K562 (cell line): ENCODE results near the gene SRD5A1. TPM values are rescaled to one million over a fixed set of nuclear protein-coding genes. Genes with fewer than 3 reads are reported as not detected.

ENCODE experiments used
- NRF1 ChIP-seq, 2 experiments: fragments of 450-650 bp; IDR thresholded peaks in 1 of 2; conservative IDR thresholded peaks in 1 of 2; 2 replicates each; pipeline ENCODE4 v1.6.1; 2014; ENCODE audit warnings: mild to moderate bottlenecking in 2 of 2
- YY1 ChIP-seq, 3 experiments: IDR thresholded peaks; 2 replicates each; pipeline ENCODE4 v1.6.1; 2011; ENCODE audit warnings: low read length in 2 of 3, mild to moderate bottlenecking in 2 of 3, moderate library complexity in 2 of 3, borderline replicate concordance in 1 of 3, control low read depth in 1 of 3, low read depth in 1 of 3; ENCODE audit not compliant: insufficient read depth in 3 of 3, insufficient replicate concordance in 2 of 3, control insufficient read depth in 1 of 3, insufficient read length in 1 of 3; ENCODE audit errors: extremely low read depth in 1 of 3
- polyA plus RNA-seq, 8 experiments: library from polyadenylated mRNA; depleted of rRNA in 4 of 8; stranded (reverse) in 5 of 8; unstranded in 3 of 8; fragments of >200 nt; fragmentation: Nextera tagmentation in 2 of 8; fragmentation: Illumina TruSeq in 1 of 8; extraction: Ambion mirVana in 2 of 8; extraction: Trizol in 1 of 8; gene quantifications; 2 replicates each; pipeline versions ENCODE4 v1.2.1 to v1.2.3, GENCODE V29; 2011 to 2014; ENCODE audit warnings: inconsistent platforms in 1 of 8, missing spikeins in 1 of 8
- total RNA-seq, 7 experiments: library from RNA; depleted of rRNA in 6 of 7; stranded (reverse); fragments of >200 nt in 6 of 7; fragmentation: Illumina TruSeq in 2 of 7; extraction: Trizol in 2 of 7; gene quantifications; 2 replicates each; pipeline versions ENCODE4 v1.2.1 to v1.2.3, GENCODE V29; 2011 to 2021; ENCODE audit warnings: low replicate concordance in 1 of 7
- TF ChIP-seq, protein P1 (sequence below): fragments of 200-600 bp; sonication (generic); IDR thresholded peaks from one replicate; pipeline ENCODE4 v1.6.1; 2012; ENCODE audit warnings: mild to moderate bottlenecking, low read depth, low read length, inconsistent platforms

The SRD5A1 gene
- total and polyA plus RNA-seq, 9 of the 15 experiments (the other 6 are each of a cell fraction or from before 2014, with no cell fraction given), result 1.3 to 22.6 (median 8.1) TPM

DNA sequence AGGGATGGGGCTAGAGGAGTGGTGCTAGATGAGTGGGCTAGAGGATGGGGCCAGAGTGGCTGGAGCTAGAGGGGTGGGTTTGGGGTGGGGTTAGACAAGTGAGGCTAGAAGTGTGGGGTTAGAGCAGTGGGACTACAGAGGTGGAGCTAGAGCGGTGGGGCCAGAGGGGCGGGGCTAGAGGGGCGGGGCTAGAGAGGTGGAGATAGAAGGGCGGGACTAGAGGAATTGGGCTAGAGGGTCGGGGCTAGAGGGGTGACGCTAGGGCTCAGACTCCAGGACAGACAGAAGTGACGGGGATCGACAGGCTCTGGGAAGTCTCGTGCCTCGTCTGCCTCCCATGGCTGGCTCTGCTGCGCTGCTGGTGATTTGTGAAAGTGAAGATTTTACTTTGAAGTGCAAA is 49.0 kb downstream of the SRD5A1 start (continued):
- TF ChIP-seq, protein P1, sequence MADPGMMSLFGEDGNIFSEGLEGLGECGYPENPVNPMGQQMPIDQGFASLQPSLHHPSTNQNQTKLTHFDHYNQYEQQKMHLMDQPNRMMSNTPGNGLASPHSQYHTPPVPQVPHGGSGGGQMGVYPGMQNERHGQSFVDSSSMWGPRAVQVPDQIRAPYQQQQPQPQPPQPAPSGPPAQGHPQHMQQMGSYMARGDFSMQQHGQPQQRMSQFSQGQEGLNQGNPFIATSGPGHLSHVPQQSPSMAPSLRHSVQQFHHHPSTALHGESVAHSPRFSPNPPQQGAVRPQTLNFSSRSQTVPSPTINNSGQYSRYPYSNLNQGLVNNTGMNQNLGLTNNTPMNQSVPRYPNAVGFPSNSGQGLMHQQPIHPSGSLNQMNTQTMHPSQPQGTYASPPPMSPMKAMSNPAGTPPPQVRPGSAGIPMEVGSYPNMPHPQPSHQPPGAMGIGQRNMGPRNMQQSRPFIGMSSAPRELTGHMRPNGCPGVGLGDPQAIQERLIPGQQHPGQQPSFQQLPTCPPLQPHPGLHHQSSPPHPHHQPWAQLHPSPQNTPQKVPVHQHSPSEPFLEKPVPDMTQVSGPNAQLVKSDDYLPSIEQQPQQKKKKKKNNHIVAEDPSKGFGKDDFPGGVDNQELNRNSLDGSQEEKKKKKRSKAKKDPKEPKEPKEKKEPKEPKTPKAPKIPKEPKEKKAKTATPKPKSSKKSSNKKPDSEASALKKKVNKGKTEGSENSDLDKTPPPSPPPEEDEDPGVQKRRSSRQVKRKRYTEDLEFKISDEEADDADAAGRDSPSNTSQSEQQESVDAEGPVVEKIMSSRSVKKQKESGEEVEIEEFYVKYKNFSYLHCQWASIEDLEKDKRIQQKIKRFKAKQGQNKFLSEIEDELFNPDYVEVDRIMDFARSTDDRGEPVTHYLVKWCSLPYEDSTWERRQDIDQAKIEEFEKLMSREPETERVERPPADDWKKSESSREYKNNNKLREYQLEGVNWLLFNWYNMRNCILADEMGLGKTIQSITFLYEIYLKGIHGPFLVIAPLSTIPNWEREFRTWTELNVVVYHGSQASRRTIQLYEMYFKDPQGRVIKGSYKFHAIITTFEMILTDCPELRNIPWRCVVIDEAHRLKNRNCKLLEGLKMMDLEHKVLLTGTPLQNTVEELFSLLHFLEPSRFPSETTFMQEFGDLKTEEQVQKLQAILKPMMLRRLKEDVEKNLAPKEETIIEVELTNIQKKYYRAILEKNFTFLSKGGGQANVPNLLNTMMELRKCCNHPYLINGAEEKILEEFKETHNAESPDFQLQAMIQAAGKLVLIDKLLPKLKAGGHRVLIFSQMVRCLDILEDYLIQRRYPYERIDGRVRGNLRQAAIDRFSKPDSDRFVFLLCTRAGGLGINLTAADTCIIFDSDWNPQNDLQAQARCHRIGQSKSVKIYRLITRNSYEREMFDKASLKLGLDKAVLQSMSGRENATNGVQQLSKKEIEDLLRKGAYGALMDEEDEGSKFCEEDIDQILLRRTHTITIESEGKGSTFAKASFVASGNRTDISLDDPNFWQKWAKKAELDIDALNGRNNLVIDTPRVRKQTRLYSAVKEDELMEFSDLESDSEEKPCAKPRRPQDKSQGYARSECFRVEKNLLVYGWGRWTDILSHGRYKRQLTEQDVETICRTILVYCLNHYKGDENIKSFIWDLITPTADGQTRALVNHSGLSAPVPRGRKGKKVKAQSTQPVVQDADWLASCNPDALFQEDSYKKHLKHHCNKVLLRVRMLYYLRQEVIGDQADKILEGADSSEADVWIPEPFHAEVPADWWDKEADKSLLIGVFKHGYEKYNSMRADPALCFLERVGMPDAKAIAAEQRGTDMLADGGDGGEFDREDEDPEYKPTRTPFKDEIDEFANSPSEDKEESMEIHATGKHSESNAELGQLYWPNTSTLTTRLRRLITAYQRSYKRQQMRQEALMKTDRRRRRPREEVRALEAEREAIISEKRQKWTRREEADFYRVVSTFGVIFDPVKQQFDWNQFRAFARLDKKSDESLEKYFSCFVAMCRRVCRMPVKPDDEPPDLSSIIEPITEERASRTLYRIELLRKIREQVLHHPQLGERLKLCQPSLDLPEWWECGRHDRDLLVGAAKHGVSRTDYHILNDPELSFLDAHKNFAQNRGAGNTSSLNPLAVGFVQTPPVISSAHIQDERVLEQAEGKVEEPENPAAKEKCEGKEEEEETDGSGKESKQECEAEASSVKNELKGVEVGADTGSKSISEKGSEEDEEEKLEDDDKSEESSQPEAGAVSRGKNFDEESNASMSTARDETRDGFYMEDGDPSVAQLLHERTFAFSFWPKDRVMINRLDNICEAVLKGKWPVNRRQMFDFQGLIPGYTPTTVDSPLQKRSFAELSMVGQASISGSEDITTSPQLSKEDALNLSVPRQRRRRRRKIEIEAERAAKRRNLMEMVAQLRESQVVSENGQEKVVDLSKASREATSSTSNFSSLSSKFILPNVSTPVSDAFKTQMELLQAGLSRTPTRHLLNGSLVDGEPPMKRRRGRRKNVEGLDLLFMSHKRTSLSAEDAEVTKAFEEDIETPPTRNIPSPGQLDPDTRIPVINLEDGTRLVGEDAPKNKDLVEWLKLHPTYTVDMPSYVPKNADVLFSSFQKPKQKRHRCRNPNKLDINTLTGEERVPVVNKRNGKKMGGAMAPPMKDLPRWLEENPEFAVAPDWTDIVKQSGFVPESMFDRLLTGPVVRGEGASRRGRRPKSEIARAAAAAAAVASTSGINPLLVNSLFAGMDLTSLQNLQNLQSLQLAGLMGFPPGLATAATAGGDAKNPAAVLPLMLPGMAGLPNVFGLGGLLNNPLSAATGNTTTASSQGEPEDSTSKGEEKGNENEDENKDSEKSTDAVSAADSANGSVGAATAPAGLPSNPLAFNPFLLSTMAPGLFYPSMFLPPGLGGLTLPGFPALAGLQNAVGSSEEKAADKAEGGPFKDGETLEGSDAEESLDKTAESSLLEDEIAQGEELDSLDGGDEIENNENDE, result no peak
- TF ChIP-seq NRF1 (conservative IDR thresholded peaks at IDR 0.05 in 1 of 2, IDR thresholded peaks at IDR 0.05 in 1 of 2) (no peak), YY1 (IDR thresholded peaks at IDR 0.05; ENCODE audit: borderline replicate concordance in 1 of 3, control insufficient read depth in 1 of 3, extremely low read depth in 1 of 3, insufficient read depth in 3 of 3, insufficient read length in 1 of 3, insufficient replicate concordance in 2 of 3, low read depth in 1 of 3, low read length in 2 of 3) (no peak)
- TF ChIP-seq, all 486 proteins: peak for 0
